Endothelial cell of umbilical vein (primary cell): ENCODE data around the gene DCDC1.

ENCODE experiments used
- POLR2A ChIP-seq: IDR thresholded peaks from 2 replicates; pipeline ENCODE4 v1.6.1; 2012; ENCODE audit warnings: low read depth, mild to moderate bottlenecking, control low read depth, low read length
- TF ChIP-seq, protein P1 (sequence below), 2 donors: IDR thresholded peaks; 1 replicate in 1 of 2; 2 replicates in 1 of 2; pipeline ENCODE4 v1.5.1; 2011; ENCODE audit warnings: low read length in 2 of 2, mild to moderate bottlenecking in 2 of 2, moderate library complexity in 2 of 2, control low read depth in 1 of 2, inconsistent platforms in 1 of 2, low read depth in 1 of 2; ENCODE audit not compliant: insufficient read depth in 1 of 2; ENCODE audit errors: extremely low read depth in 1 of 2

DNA sequence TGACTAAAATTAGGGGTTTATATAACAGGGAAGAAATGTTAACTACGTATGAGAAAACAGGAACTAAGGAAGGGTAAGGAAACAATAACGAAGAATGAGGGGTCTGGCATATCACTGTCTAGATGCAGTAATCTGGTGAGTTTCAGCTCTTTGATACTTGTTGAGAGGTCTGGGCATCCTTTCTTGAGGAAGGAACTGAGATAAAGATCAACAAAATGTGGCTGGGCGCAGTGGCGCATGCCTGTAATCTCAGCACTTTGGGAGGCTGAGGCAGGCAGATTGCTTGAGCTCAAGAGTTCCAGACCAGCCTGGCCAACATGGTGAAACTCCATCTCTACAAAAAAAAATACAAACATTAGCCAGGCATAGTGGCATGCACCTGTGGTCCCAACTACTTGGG lies 2.7 kb downstream of the DCDC1 start:
- TF ChIP-seq, protein P1, sequence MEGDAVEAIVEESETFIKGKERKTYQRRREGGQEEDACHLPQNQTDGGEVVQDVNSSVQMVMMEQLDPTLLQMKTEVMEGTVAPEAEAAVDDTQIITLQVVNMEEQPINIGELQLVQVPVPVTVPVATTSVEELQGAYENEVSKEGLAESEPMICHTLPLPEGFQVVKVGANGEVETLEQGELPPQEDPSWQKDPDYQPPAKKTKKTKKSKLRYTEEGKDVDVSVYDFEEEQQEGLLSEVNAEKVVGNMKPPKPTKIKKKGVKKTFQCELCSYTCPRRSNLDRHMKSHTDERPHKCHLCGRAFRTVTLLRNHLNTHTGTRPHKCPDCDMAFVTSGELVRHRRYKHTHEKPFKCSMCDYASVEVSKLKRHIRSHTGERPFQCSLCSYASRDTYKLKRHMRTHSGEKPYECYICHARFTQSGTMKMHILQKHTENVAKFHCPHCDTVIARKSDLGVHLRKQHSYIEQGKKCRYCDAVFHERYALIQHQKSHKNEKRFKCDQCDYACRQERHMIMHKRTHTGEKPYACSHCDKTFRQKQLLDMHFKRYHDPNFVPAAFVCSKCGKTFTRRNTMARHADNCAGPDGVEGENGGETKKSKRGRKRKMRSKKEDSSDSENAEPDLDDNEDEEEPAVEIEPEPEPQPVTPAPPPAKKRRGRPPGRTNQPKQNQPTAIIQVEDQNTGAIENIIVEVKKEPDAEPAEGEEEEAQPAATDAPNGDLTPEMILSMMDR (IDR thresholded peaks at IDR 0.05; ENCODE audit: extremely low read depth in 1 of 2, insufficient read depth in 1 of 2, low read depth in 1 of 2, low read length in 2 of 2) = no peak
- no peak for TF ChIP-seq POLR2A
